KG1 (cell line): ENCODE measurements around the gene DNAH2.
"Not testable (repeated sequence)": the region's sequence is repeated elsewhere in the genome, so short reads cannot be mapped to it uniquely, and the experiment has no call there.

Experiments used
- DNase-seq: peaks from one replicate; lab custom pipeline; 2025; lab: John Stamatoyannopoulos, UW

Gene DNAH2

DNA sequence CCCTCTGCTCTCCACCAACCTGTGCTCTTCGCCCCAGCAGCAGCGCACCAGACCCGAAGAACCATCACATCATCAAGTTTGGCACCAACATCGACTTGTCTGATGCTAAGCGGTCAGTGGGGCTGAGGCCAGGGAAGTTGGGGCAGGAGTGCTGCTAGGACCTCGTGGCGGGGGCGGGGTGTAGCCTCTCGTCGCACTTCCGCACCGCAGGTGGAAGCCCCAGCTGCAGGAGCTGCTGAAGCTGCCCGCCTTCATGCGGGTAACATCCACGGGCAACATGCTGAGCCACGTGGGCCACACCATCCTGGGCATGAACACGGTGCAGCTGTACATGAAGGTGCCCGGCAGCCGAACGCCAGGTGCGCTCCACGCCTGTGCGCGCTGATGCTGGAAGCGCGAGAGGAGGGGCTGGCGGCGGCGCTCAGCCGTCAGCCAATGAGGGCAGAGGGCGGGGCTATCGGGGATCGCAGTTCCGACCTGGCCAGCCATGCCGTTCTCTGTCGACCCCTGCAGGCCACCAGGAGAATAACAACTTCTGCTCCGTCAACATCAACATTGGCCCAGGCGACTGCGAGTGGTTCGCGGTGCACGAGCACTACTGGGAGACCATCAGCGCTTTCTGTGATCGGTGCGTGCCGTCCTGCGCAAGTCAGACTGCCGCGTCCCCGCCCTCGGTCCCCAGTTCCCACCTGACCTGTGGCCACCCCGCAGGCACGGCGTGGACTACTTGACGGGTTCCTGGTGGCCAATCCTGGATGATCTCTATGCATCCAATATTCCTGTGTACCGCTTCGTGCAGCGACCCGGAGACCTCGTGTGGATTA, 134.1 kb downstream of the DNAH2 start:
- peak; percentile 24 for DNase-seq

DNA sequence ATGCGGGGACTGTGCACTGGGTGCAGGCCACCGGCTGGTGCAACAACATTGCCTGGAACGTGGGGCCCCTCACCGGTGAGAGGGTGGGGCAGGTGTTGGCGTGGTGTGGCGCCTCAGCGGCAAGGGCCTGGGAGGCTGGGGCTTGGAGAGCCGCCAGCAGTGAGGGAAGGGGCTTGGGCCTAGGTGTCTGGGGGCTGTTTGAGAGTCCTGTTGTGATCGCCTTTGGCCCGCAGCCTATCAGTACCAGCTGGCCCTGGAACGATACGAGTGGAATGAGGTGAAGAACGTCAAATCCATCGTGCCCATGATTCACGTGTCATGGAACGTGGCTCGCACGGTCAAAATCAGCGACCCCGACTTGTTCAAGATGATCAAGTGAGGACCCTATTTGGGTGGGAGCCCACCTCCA, 134.7 kb downstream of the DNAH2 start:
- no peak for DNase-seq

- DNase-seq = no peak
Observed at GRCh38 chr17:7852919-7853690, 135.6 kb downstream of the DNAH2 start.

GRCh38 chr17:7853691-7854038, 136.1 kb downstream of the DNAH2 start:
- DNase-seq = no peak

GRCh38 chr17:7854078-7854777, 136.7 kb downstream of the DNAH2 start:
- no peak for DNase-seq

- no peak for DNase-seq
Observed at GRCh38 chr17:7854851-7855659, 137.5 kb downstream of the DNAH2 start, which contains the start of gene TMEM88. Gene TMEM88, plus strand, starts transcription at chr17:7855066. Its CDS starts 9 bp downstream, at chr17:7855075.

DNA sequence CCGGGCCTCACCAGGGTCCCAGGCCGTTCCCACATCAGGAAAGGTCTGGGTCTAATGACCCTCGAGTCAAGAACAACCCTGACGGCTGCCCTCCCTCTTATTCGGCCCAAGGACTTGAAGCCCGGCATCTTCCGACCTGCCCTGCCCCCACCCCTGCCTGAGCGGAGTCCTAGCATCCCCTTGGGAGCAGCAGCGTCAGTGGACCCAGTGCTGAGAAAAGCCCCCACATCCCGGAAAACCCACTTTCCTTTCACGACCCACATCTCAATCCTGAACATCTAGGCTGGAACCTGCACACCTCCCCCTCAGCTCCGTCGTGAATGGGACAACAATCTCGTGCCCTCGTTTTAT, 138.1 kb downstream of the DNAH2 start:
- no peak for DNase-seq

DNA sequence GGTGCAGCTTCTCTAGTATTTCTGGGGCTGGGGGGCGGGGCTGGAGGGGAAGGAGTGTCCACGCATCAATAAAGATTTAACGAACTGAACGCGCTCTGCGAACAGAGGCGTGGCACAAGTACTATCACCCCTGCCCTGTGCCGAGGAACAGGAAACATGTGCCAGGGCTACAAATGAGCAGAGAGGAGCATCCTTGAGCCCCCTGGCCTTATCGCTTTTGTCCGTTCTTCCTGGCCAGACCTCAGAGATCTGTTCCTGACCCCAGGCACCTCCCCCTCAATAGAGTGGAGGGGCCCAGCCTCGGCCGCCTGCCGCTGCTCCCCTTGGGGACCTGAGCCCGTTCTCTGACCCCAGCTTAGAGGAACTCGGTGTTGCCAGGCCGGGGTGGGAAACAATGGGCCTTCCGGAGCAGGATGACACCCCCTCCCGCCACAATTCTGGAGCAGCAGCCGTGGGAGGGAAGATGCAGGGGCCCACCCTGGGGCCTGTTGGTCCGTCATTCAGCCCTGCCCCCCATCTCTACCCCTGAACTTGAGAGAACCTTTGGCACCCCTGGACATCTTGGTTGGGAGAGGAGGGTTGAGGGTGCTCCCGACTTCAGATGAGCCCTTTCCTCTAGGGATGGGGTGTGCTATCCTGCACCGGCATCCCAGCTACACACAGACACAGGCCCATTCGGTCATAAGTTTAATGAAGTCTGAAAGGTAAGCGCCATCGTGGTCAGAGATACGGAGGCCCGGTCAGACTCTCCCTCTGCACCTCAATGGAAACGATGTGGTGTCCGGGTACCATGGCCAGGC, 138.7 kb downstream of the DNAH2 start:
- DNase-seq = peak; percentile 28

DNA sequence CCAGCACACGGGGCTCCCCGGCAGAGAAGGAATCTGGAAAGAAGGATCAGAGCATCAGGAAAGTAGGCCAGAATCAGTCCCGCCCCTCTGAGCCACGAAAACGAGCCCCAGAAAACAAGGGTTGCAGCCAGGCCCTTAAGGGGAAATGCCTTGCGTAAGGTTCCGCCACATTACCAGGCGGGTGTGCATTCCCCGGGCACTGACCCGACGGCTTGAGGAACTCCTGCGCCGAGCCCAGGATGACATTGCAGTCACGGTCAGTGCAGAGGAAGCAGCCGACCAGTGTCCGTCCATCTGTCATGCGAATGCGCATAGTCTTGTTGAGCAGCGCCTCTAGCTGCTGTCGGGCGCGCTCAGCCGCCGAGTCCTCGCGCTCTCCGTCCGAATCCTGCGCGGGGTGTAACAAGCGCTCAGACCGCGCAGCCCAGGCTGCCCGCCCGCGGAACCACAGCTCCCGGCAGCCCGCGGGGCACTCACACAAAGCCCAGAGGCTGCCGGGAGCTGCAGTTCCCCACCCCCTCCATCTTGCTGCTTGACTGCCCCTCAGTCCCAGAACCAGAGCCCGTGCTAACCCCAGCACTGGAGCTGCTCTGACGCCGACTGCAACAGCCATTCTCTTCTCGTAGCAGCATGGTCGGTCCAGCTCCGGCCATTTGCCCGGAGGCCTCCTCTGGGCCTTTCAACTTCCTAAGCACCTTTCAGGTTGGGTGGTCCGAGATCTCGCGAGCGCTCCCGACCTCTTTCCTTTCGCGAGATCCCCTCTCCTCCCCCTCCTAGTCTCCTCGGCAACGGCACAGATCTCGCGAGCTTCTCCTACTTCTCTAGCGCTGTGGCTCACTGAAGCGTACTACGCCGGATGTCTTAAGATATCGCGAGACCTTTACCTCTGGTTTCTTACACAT, 139.5 kb downstream of the DNAH2 start, which contains the start of gene NAA38:
NAA38 (minus strand) TSS at position 749 of the 902 bp plus-strand sequence; CDS start at position 653, 96 bp downstream.
- DNase-seq = peak; percentile 81

DNA sequence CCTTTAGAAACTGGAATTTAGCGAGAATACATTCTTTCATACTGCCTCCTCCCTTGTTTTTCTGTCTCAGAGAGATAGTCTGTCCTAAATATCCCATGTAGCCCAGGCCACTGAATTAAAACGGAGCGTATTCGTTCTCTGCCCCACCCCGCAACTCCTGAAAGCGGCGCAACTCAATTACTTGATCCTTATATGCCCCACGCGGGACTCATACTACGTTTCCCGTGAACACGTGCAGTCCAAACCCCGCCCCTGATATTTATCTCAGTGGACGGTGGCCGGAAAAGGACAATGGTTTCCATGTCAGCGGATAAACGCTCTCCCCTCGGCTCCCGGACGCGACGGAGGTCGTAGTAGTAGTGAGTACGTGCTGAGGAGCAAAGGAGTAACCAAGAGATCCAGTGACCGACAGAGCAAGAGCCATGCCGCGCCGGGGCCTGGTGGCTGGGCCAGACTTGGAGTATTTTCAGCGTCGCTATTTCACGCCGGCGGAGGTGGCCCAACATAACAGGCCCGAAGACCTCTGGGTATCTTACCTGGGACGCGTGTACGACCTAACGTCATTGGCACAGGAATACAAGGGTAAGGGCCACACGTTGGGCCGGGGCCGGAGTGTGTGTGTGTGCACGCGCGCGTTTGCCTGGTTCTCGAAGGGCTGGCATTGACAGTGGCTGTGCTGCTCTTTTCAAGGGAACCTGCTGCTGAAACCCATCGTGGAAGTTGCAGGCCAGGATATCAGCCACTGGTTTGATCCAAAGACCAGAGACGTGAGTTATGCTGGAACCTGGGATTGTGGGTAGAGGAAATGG, 140.4 kb downstream of the DNAH2 start, which contains the start of gene CYB5D1:
CYB5D1 (plus strand) TSS at position 291 of the 809 bp plus-strand sequence; CDS start at position 423, 132 bp downstream.
- no peak for DNase-seq

- no peak for DNase-seq
Observed at GRCh38 chr17:7858522-7858810, 140.9 kb downstream of the DNAH2 start.

GRCh38 chr17:7859028-7859427, 141.5 kb downstream of the DNAH2 start:
- DNase-seq = no peak

- DNase-seq = no peak
Observed at GRCh38 chr17:7862692-7863437, 145.3 kb downstream of the DNAH2 start.

GRCh38 chr17:7864384-7864783, 146.8 kb downstream of the DNAH2 start:
- DNase-seq = not testable (repeated sequence)

GRCh38 chr17:7864995-7865650, 147.6 kb downstream of the DNAH2 start:
- DNase-seq = no peak

DNA sequence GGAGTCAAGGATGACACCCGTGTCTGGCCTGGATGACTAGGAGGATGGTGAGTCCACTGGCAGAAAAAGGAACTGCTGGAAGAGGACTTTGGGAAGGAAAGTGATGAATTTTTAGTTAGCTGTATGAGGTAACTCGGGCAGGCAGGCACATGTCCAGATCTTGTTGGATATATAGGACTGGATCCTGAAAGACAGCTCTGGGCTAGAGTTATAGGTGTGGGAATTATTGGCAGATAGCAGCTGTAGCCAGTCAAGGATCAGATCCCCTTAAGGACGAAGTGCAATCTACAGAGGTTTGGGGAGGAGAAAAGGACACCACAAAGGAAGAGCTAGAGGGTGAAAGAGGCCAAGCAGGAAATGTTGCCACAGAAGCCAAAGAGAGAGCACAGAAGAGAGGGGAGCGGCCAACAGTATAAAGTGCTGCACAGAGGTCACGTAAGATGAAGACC, 150.4 kb downstream of the DNAH2 start:
- DNase-seq = peak; percentile 9

- no peak for DNase-seq
Observed at GRCh38 chr17:7873051-7873450, 155.5 kb downstream of the DNAH2 start.
